ENCODE data around the gene DPH2.
A peak's percentile ranks its signal among the peaks of the same experiment; 100 is the strongest.

Gene DPH2

GRCh38 chr1:43984855-43985254 lies 15.0 kb downstream of the DPH2 start:
- DNase-seq = no peak

GRCh38 chr1:43985984-43986595 lies 16.3 kb downstream of the DPH2 start:
- no peak for DNase-seq

- no peak for DNase-seq
Observed at GRCh38 chr1:43986712-43987111, 16.9 kb downstream of the DPH2 start.

GRCh38 chr1:43987159-43987902 lies 17.5 kb downstream of the DPH2 start:
- no peak for DNase-seq

GRCh38 chr1:43990271-43991199 lies 20.7 kb downstream of the DPH2 start:
- DNase-seq = peak; percentile 18

GRCh38 chr1:43991200-43991475 lies 21.3 kb downstream of the DPH2 start:
- no peak for DNase-seq

- DNase-seq = peak; percentile 91
Observed at GRCh38 chr1:43991476-43992231, 21.8 kb downstream of the DPH2 start, which contains the start of gene CCDC24. TSS of gene CCDC24 (plus strand) at chr1:43991599. CDS start at chr1:43991879, 280 bp downstream.

- DNase-seq = peak; percentile 54
Observed at GRCh38 chr1:43992232-43992995, 22.6 kb downstream of the DPH2 start.

GRCh38 chr1:43993206-43993914 lies 23.6 kb downstream of the DPH2 start:
- no peak for DNase-seq

GRCh38 chr1:43994071-43994470 lies 24.3 kb downstream of the DPH2 start:
- no peak for DNase-seq

- DNase-seq = peak; percentile 69
Observed at GRCh38 chr1:43994794-43995790, 25.3 kb downstream of the DPH2 start.

GRCh38 chr1:43995984-43996732 lies 26.3 kb downstream of the DPH2 start:
- no peak for DNase-seq

GRCh38 chr1:43996733-43997115 lies 26.9 kb downstream of the DPH2 start:
- no peak for DNase-seq

- DNase-seq = peak; percentile 38
Observed at GRCh38 chr1:43997295-43997999, 27.6 kb downstream of the DPH2 start.

GRCh38 chr1:43998000-43998378 lies 28.2 kb downstream of the DPH2 start:
- no peak for DNase-seq

GRCh38 chr1:43999455-43999854 lies 29.6 kb downstream of the DPH2 start:
- no peak for DNase-seq

GRCh38 chr1:44000122-44000665 lies 30.4 kb downstream of the DPH2 start:
- DNase-seq = no peak

GRCh38 chr1:44002165-44002564 lies 32.4 kb downstream of the DPH2 start:
- DNase-seq = no peak

Data from RPMI8226 (cell line).